Adipocyte (in vitro differentiated cells): ENCODE data around the gene AFG3L2.

ENCODE experiments used
- DNase-seq: peaks from one replicate; pipeline ENCODE4 v3.0.0-alpha.2; 2015; ENCODE audit warnings: low read depth
- H3K27me3 ChIP-seq: replicated peaks from 2 replicates; pipeline ENCODE4 v1.7.0; 2013; ENCODE audit warnings: mild to moderate bottlenecking, low read length, moderate library complexity; ENCODE audit not compliant: control insufficient read depth, insufficient read depth
- H3K36me3 ChIP-seq: 2 replicates; pipeline ENCODE4 v1.7.0; 2013; ENCODE audit warnings: low read length, mild to moderate bottlenecking, moderate library complexity; ENCODE audit not compliant: control insufficient read depth, insufficient read depth, severe bottlenecking
- H3K4me1 ChIP-seq: 2 replicates; pipeline ENCODE4 v1.7.0; 2013; ENCODE audit warnings: mild to moderate bottlenecking, low read length, moderate library complexity; ENCODE audit not compliant: control insufficient read depth, insufficient read depth
- H3K4me3 ChIP-seq: 2 replicates; pipeline ENCODE4 v1.7.0; 2013; ENCODE audit warnings: mild to moderate bottlenecking, low read length, moderate library complexity
- H3K9ac ChIP-seq: 2 replicates; pipeline ENCODE4 v1.7.0; 2013; ENCODE audit warnings: mild to moderate bottlenecking, low read length, moderate library complexity
- H3K9me3 ChIP-seq: 2 replicates; pipeline ENCODE4 v1.7.0; 2013; ENCODE audit warnings: mild to moderate bottlenecking, low read length, moderate library complexity; ENCODE audit not compliant: control insufficient read depth

The AFG3L2 gene

GRCh38 chr18:12296457-12296856 lies 80.6 kb downstream of the AFG3L2 start:
- Histone ChIP-seq H3K27me3 (no peaks in the 10 kb centered on the region), H3K4me3 (no peak overlapping the region), H3K4me1 (no peaks in the 10 kb centered on the region), H3K9ac (no peak overlapping the region), H3K36me3 (no peaks in the 10 kb centered on the region), H3K9me3 (peaks cover 3% of the 10 kb centered on the region)
- no peak for DNase-seq

DNA sequence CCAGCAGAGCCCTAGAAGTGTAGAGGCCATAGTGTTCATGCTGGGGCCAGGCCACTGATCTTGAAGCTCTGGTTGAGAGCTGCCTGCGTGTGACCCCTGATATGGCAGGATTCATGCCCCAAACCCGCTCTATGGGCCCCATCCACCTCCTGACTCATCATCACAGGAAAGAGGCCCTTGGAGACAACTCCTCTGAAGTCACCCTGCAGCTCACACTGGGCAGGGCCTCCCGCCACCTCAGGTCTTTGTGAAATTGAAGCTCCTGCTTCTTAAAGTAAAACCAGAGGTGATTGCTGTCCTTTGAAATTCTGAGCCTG lies 81.0 kb downstream of the AFG3L2 start:
- H3K9ac ChIP-seq: no peak overlapping the region
- H3K4me1 ChIP-seq: no peaks in the 10 kb centered on the region
- no peaks in the 10 kb centered on the region for H3K36me3 ChIP-seq
- H3K27me3 ChIP-seq: no peaks in the 10 kb centered on the region
- DNase-seq: no peak
- peaks cover 3% of the 10 kb centered on the region for H3K9me3 ChIP-seq
- no peak overlapping the region for H3K4me3 ChIP-seq

DNA sequence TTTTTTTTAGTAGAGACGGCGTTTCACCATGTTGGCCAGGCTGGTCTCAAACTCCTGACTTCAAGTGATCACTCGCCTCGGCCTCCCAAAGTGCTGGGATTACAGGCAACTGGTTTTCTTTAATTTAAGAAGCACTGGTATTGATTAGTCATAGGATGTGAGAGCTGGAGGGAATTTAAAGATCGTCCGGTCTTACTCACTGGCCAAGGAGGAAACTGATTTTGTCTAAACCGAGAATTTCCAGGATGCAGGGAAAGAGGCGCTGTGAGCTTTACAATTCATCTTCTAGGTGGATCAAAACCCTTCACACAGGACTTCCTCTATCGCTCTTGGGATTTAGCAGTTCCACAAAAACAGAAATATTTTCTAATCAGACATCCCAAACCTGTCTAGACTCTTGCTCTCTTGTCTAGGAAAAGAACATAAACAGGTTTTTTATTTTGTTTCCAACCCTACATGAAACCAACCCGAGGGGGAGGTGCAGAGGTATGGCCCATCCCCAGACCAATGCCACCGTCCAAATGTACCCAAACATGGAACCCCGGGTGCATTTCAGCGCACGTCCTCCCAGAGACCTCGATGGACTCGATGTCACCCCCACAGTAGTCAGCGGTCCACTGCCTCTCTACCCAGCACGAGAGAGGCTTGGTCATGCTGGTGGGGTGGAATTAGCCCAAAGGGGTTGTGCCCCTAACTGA lies 81.5 kb downstream of the AFG3L2 start:
- Histone ChIP-seq H3K4me1 (no peaks in the 10 kb centered on the region), H3K4me3 (no peak overlapping the region), H3K36me3 (no peaks in the 10 kb centered on the region), H3K27me3 (no peaks in the 10 kb centered on the region), H3K9ac (no peak overlapping the region), H3K9me3 (peaks cover 3% of the 10 kb centered on the region)
- no peak for DNase-seq

DNA sequence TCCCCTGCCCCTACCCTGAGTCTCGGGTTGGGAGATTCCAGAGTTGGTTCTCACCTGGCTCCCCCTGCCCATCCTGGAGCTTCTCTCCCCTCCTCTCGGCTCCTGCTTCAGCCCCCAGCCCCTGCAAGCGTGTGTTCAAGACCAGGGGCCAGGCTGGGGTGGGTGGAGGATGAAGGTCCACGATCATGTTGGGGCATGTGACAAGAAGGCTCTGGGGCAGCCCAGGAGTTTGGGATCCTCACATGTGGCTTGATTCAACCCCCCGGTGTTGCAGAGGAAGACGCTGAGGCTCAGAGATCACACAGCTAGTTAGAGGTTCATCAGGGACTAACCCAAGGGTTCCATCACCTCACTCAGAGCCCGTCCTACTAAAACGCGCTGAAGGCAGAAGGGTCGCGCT lies 83.2 kb downstream of the AFG3L2 start:
- Histone ChIP-seq H3K9ac (no peak overlapping the region), H3K27me3 (no peaks in the 10 kb centered on the region), H3K36me3 (no peaks in the 10 kb centered on the region), H3K4me3 (no peak overlapping the region), H3K9me3 (peaks cover 3% of the 10 kb centered on the region), H3K4me1 (peaks cover 9% of the 10 kb centered on the region)
- no peak for DNase-seq

DNA sequence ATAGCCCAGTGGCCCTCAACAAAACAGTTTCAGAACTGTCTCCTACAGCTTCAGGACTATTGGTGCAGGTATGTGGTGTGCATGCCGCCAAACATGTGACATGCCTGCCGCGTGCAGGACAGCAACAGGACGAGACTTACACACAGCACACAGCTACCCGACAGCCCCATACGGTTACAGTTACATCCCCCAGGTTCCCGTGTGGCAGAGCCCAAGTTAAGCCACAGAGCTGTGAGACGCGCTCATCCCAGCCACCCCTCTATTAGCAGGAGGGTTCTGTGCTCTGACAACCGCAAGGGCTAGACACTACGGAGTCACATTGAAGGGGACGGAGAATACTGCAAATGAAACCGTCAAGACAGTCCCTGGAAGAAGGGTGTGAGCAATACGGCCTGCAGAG lies 85.3 kb downstream of the AFG3L2 start:
- Histone ChIP-seq H3K27me3 (no peaks in the 10 kb centered on the region), H3K9me3 (no peaks in the 10 kb centered on the region), H3K4me3 (no peak overlapping the region), H3K9ac (no peak overlapping the region), H3K4me1 (peaks cover 16% of the 10 kb centered on the region), H3K36me3 (no peaks in the 10 kb centered on the region)
- DNase-seq: no peak

- no peak for DNase-seq
- Histone ChIP-seq H3K36me3 (no peaks in the 10 kb centered on the region), H3K9me3 (no peaks in the 10 kb centered on the region), H3K27me3 (no peaks in the 10 kb centered on the region), H3K9ac (no peak overlapping the region), H3K4me3 (no peak overlapping the region), H3K4me1 (peaks cover 16% of the 10 kb centered on the region)
Observed at GRCh38 chr18:12291161-12291560, 85.9 kb downstream of the AFG3L2 start.

GRCh38 chr18:12290086-12290485 lies 86.9 kb downstream of the AFG3L2 start:
- Histone ChIP-seq H3K9me3 (no peaks in the 10 kb centered on the region), H3K27me3 (no peaks in the 10 kb centered on the region), H3K9ac (peak overlapping the region; percentile 50), H3K36me3 (no peaks in the 10 kb centered on the region), H3K4me1 (peaks cover 16% of the 10 kb centered on the region), H3K4me3 (no peak overlapping the region)
- no peak for DNase-seq

DNA sequence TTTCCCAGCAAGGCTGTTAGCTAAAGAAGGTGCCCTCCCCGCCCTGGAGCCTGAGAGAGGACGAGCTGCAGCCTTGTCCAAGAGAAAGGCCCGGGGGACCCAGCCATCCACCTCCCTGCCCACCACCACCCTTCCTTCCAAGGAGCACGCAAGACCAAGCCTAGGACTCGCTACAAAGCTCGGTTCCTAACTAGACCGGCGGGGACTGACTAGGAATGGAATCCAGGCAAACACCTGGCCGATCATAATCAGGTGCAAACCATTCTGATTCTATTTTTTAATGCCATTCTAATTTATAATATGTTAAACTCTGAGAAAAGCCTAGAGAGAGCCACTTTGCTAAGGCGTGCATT lies 88.6 kb downstream of the AFG3L2 start:
- Histone ChIP-seq H3K9me3 (no peaks in the 10 kb centered on the region), H3K4me3 (peak overlapping the region; percentile 84), H3K4me1 (peaks cover 16% of the 10 kb centered on the region), H3K9ac (peak overlapping the region; percentile 88), H3K27me3 (no peaks in the 10 kb centered on the region), H3K36me3 (no peaks in the 10 kb centered on the region)
- DNase-seq: no peak

- Histone ChIP-seq H3K36me3 (no peaks in the 10 kb centered on the region), H3K27me3 (no peaks in the 10 kb centered on the region), H3K4me3 (peak overlapping the region; percentile 84), H3K9me3 (no peaks in the 10 kb centered on the region), H3K9ac (peak overlapping the region; percentile 88), H3K4me1 (peaks cover 19% of the 10 kb centered on the region)
- peak; percentile 93 for DNase-seq
Observed at GRCh38 chr18:12287684-12288402, 89.2 kb downstream of the AFG3L2 start.

- peak overlapping the region; percentile 88 for H3K9ac ChIP-seq
- DNase-seq: no peak
- no peaks in the 10 kb centered on the region for H3K27me3 ChIP-seq
Observed at GRCh38 chr18:12287131-12287681, 89.8 kb downstream of the AFG3L2 start.

GRCh38 chr18:12283666-12284065 lies 93.4 kb downstream of the AFG3L2 start:
- Histone ChIP-seq H3K4me3 (no peak overlapping the region), H3K27me3 (no peaks in the 10 kb centered on the region), H3K9ac (no peak overlapping the region), H3K4me1 (peaks cover 38% of the 10 kb centered on the region), H3K36me3 (no peaks in the 10 kb centered on the region), H3K9me3 (no peaks in the 10 kb centered on the region)
- no peak for DNase-seq

More at GRCh38 chr18:12287131-12287681, 89.8 kb downstream of the AFG3L2 start:
- H3K36me3 ChIP-seq: no peaks in the 10 kb centered on the region
- H3K4me3 ChIP-seq: no peak overlapping the region
- H3K4me1 ChIP-seq: peaks cover 25% of the 10 kb centered on the region
- H3K9me3 ChIP-seq: no peaks in the 10 kb centered on the region
